B cell (primary cell): ENCODE results near the gene ARF5.

Experiments used
- EZH2 ChIP-seq: IDR thresholded peaks from 2 replicates; pipeline ENCODE4 v1.6.1; 2012; ENCODE audit warnings: borderline replicate concordance, low read depth, mild to moderate bottlenecking, moderate library complexity, low read length; ENCODE audit not compliant: insufficient read depth, poor library complexity, severe bottlenecking
- TF ChIP-seq, protein P1 (sequence below): fragments of 200-600 bp; IDR thresholded peaks from one replicate; pipeline ENCODE4 v1.8.0; 2022; ENCODE audit warnings: antibody characterized with exemption, mild to moderate bottlenecking

DNA sequence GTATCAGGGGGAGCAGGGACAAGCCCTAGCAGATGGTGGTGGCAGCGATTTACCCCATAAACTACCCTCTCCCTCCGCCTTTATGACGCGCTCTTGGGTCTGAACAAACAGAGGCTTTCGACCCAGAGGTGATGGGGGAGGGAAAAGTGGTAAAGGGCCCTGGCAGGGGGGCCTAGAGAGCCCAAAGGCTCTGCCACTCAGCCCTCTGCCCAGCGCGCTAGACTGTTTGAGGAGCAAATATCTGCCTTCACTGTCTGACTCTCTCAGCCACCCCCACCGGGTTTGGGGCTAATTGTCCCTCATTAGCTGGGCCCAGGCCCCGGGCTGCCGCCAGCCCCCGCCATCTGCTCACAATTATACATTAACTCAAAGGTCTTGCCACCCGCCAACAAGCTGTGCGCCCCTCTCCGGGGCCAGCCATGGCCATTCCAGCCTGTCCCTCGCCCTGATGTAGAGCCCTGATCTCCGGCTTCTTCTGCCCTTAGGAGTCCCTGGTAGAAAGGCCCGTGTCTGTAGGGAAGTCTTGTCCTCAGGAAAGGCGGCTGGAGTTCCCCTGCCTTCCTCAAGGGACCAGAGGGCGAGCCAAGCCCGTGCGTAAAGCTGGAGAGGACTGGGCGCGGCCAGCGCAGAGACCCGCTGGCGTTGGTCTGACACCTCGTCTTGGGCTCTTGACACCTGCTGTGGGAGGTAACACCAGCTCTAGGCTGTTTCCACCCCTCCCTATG lies 31.6 kb downstream of the ARF5 start:
- TF ChIP-seq, protein P1, sequence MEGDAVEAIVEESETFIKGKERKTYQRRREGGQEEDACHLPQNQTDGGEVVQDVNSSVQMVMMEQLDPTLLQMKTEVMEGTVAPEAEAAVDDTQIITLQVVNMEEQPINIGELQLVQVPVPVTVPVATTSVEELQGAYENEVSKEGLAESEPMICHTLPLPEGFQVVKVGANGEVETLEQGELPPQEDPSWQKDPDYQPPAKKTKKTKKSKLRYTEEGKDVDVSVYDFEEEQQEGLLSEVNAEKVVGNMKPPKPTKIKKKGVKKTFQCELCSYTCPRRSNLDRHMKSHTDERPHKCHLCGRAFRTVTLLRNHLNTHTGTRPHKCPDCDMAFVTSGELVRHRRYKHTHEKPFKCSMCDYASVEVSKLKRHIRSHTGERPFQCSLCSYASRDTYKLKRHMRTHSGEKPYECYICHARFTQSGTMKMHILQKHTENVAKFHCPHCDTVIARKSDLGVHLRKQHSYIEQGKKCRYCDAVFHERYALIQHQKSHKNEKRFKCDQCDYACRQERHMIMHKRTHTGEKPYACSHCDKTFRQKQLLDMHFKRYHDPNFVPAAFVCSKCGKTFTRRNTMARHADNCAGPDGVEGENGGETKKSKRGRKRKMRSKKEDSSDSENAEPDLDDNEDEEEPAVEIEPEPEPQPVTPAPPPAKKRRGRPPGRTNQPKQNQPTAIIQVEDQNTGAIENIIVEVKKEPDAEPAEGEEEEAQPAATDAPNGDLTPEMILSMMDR, result no peak
- TF ChIP-seq EZH2, result no peak
